GM21529 (cell line): Measurements from ENCODE around the gene GRM2.
"Not testable (repeated sequence)": the region's sequence is repeated elsewhere in the genome, so short reads cannot be mapped to it uniquely, and the experiment has no call there.

Experiments
- ATAC-seq: cut with Tn5 transposase; IDR thresholded peaks from one replicate; pipeline ENCODE4 v1.9.1; 2021; ENCODE audit not compliant: unreplicated experiment

The GRM2 gene

DNA sequence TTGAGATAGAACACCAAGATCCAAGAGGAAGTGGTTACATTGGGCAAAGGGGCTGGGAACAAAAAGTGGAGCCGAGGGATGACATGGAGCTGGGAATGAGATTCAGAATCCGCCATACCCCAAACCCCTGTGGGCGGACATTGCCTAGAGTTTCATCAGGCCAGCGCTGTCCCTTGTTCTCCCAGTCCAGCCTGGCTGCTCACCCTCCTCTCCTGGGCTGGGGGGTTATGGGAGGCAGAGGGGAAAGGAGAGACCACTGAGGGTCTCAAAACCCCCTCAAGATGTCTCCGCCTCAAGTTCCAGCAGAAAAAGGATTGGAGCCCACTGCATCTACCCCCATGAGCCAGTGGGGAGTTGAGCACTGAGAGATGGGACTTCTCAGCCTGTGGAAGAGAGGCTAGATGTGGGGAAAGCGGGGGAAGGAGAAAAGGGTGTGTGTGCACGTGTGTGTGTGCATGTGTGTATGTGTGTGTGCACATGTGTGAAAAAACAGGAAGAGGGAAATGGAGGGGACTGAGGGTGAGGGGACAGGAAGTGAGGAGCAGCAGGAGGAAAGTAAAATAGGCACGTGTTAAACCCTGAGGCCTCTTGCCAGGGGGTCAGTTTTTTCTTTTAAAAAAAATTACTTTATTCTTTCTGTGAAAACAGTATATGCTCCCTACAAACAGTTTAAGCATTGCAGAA is 14.3 kb downstream of the GRM2 start:
- ATAC-seq: no peak

DNA sequence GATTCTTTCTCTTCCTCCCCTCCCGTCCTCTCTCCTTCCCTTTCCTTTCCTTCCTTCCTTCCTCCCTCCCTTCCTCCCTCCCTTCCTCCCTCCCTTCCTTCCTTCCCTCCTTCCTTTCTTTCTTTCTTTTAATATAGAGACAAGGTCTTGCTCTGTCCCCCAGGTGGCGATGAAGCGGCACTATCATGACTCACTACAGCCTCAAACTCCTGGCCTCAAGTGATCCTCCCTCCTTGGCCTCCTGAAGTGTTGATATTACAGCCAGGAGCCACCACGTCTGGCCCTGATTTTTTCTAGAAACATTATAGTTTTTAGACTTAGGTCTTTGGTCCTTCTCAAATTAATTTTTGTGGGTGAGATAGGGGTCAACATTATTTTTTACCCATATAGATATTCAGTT is 15.5 kb downstream of the GRM2 start:
- ATAC-seq: no peak

DNA sequence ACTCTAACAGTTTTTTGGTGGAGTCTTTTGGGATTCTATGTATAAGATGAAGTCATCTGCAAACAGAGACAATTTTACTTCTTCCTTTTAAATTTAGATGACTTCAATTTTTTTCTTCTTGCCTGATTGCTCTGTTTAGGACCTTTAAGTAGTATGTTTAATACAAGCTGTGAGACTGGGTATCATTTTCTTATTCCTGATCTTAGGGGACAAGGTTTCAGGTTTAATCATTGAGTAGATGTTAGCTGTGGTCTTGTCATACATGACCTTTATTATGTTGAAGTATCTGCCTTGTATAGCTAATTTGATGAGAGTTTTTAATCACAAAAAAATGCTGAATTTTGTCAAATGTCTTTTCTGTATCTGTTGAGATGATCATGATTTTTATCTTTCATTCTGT is 20.6 kb downstream of the GRM2 start:
- no peak for ATAC-seq

DNA sequence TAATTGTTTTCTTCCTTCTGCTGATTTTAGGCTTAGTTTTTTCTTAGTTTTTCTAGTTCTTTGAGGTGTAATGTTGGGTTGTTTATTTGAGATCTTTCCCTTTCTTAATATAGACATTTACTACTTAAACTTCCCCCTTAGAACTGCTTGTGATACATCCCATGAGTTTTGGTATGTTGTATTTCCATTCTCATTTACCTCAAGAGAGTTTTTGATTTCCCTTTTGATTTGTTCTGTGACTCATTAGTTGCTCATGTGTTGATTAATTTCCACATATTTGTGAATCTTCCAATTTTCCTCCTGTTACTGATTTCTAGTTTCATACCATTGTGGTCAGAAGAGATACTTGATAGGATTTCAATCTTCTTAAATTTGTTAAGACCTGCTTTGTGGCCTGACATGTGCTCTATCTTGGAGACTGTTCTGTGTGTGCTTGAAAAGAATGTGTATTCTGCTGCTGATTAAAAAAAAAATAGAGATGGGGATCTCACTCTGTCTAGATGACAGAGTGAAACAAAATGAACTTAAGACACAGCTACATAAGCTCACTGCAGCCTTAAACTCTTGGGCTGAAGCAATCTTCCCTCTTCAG is 22.3 kb downstream of the GRM2 start:
- no peak for ATAC-seq

DNA sequence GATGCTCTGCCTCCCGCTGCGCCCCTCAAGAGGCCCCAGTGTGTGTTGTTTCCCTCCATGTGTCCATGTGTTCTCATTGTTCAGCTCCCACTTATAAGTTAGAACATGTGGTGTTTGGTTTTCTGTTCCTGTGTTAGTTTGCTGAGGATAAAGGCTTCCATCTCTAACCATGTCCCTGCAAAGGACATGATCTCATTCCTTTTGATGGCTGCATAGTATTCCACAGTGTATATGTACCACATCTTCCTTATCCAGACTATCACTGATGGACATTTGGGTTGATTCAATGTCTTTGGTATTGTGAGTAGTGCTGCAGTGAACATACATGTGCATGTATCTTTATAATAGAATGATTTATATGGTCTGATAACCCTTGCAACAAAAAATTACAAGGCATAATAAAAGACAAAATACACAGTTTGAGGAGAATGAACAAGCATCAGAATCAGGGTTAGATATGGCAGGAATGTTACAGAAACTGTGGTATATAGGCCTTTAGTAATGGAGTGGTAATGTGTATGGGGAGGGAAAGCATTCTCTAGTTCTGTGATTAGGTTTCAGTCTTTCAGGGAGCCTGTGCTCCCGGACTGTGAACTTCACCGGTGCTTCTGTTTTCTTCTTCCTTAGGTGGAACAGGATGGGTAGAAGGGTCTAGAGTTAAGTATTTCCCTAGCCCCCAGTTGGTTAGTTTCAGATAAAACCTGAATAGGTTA is 27.1 kb downstream of the GRM2 start:
- no peak for ATAC-seq

DNA sequence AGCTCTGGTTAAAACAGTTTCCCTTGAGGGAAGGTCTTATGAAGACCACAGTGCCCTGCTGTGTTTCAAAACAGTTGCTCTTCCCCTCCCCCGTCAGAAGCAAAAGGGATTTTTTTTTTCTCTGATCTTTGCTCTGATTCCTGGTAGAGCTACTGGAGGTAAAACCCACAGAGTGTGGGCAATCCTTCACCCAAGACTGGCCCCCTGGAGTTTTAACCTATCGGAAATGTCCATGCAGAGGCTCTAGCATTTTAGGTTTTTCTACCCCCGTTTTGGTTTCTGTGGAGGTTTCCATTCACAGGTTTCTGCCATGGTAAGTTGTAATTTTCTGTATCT is 27.7 kb downstream of the GRM2 start:
- no peak for ATAC-seq

DNA sequence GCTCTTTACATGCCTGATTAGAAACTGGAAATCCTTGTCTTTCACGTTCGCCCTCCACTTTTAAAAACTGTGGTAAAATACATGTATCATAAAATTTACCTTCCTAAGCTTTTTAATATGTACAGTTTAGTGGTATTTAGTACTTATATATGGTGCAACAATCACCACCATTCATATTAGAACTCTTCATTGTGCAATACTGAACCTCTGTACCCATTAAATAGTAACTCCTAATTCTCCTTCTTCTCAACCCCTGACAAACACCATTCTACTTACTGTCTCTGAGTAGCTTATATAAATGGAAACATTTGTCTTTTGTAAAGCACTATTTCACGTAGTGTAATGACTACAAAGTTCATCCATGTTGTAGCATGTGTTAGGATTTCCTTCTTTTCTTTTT is 28.2 kb downstream of the GRM2 start:
- no peak for ATAC-seq

DNA sequence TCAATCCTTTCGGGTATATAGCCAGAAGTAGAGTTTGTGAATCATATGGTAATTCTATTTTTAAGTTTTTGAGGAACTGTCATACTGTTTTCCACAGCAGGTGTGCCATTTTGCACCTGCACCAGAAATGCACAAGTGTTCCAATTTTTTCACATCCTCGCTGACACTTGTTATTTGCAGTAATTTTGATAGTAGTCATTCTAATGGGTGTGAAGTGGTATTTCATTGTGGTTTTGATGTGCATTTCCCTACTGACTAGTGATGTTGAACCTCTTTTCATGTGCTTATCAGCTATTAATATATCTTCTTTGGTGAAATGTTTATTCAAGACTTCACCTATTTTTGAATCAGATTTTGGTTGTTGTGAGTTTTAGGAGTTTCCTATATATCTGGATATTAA is 29.1 kb downstream of the GRM2 start:
- no peak for ATAC-seq

DNA sequence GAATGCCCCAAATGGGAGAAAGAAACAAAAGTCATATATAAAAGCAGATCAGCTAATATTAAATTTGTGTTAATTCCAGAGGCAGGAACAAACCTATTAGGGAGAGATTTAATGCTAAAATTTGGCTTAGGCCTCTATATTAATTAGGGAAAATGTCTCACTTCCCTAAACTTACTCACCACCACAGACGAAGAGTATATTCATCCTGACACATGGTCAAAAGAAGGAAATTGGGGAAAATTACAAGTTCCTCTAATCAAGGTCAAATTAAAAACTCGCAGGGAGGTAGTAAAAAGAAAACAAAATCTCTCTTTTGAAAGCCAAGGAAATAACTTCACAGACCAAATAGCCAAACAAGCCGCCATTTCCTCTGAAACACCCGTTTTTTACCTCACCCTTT is 32.2 kb downstream of the GRM2 start:
- ATAC-seq: no peak

DNA sequence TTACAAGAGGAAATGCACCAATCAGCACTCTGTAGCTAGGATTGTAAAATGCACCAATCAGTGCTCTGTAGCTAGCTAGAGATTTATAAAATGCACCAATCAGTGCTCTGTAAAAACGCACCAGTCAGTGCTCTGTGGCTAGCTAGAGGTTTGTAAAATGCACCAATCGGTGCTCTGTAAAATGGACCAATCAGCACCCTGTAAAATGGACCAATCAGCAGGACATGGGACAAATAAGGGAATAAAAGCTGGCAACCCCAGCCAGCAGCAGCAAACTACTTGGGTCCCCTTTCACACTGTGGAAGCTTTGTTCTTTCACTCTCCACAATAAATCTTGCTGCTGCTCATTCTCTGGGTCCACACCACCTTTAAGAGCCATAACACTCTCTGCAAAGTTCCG is 35.5 kb downstream of the GRM2 start:
- not testable (repeated sequence) for ATAC-seq

DNA sequence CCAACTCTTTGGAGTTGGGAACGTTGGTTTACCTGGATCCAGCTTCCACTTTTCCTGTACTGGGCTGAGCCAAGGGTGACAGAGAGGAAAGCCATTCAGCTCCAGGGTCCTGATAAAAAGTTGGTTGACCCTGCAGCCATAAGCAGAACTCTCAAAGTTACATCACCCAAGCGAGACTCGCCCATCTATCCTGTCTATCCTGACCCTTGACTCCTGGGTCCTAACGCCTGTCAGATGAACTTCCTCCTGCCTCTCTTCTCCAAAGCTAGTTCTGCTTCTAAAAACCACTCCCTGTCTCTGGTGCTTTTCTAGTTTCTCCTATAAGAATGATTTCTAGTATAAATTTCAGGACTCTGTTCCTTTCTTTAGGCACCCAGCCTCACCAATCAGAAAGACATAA is 36.1 kb downstream of the GRM2 start:
- ATAC-seq: not testable (repeated sequence)

DNA sequence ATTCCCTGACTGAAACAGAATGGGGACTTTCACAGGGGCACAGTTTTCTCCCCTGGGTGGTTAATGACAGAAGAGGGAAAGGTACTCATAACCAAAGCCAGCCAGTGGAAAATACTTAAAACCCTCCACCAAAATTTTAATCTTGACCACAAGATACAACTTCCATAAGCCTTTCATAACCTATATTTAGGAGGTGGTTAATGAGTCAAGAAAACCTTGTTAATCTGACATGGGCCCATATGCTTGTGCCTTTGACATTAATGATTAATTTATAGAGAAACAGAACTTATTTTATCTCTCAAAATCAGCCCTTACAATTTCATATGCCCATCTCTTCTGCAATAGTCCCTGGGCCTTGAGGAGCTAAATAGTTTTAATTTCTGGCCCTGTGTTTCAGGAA is 41.0 kb downstream of the GRM2 start:
- ATAC-seq: no peak

DNA sequence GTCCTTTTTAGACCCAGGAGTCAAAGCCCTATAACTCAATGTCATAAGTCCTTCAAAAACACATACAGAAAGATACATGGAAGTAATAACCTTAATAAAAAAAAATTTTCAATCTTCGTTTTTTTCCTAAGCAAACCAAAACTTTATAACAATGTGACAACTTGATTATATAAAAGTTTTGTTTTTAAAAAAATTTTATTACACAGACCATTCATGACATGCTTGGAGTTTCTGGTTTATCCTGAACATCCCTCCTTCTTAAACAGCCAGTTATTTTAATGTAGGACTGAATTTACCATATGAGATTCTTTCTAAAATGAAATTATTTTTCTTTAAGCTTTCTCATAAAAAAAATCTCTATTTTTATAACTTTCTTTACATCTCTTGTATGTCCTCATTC is 41.5 kb downstream of the GRM2 start:
- ATAC-seq: no peak

DNA sequence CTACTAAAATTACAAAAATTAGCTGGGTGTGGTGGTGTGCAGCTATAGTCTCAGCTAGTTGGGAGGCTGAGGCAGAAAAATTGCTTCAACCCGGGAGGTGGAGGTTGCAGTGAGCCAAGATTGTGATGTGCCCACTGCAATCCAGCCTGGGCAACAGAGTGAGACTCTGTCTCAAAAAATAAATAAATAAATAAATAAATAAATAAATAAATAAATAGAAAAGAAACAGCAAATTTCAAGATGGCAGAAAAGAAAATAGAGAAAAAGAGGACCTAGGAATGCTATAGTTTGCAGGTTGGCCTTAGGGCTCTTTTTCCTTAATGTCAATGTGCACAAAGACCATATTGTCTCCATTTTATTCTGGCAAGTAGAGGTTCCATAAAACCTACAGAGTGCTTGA is 44.0 kb downstream of the GRM2 start:
- ATAC-seq: no peak

DNA sequence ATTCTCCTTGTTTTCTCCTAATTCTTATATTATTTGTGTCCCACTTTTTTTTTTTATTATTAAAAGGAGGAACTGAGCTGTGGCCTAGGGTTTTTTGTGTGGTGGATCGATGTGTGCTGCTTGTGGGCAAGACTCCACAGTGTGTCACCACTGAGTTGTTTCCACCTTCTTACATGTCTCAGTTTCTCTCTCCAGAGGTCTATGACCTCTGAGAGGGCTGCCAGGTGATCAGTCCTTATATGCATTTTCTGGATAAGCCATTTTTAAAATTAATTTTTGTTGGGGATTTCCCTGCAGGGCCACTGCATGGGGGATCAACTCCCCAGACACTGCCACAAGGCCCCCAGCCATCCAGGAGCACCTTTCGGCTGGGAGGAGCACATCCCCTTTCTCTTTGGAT is 44.4 kb downstream of the GRM2 start:
- no peak for ATAC-seq

DNA sequence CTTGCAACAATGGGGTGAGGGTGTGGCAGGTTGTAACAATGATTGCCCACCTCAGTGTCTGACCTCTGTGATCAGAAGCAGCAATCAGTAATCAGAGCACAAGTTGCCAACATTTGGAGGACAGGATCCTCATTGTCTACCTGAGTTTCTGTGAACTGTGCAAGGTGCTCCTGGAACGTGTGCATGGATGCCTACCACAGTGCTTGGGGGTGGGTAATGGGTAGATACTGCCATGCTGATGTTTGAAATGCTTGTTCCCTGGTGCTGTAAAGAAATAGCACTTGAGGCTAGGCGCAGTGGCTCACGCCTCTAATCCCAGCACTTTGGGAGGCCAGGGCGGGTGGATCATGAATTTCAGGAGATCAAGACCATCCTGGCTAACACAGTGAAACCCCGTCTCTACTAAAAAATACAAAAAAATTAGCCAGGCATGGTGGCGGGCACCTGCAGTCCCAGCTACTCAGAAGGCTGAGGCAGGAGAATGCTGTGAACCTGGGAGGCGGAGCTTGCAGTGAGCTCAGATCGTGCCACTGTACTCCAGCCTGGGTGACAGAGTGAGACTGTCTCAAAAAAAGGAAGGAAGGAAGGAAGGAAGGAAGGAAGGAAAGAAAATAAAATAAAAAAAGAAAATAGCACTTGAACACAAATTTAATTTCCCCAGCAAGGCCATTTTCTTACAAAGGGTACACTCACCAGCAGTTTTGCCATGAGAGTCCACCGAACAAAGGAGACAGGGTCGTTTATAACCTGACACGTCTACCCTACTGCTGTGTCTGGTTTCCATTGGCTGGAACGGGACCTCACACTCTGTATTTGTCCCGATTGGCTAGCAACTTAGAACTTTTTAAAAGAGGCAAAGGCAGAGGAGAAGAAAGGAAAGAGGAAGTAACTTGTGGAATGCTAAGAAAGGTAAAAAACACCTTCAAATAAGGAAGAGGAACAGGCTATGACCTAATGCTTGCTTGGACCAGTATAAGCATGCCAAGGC is 47.2 kb downstream of the GRM2 start:
- not testable (repeated sequence) for ATAC-seq

DNA sequence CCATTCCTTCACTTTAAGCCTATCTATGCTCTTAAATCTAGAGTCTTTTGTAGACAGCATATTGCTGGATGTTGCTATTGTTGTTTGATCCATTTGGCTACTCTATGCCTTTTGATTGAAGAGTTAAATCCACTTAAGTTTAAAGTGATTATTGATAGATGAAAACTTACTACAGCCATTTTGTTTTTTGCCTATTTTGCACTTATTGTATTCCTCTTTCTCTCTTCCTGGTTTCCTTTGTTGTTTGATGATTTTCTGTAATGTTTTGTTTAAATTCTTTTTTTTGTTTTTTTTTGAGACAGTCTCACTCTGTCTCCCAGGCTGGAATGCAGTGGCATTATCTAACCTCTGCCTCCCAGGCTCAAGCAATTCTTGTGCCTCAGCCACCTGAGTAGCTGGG is 52.3 kb downstream of the GRM2 start:
- ATAC-seq: no peak
